GM21423 (cell line): ENCODE data around the gene C5orf46.
"Not testable (repeated sequence)": the region's sequence is repeated elsewhere in the genome, so short reads cannot be mapped to it uniquely, and the experiment has no call there.

ENCODE experiments used
- ATAC-seq: cut with Tn5 transposase; IDR thresholded peaks from one replicate; pipeline ENCODE4 v1.9.1; 2021; ENCODE audit warnings: mild to moderate bottlenecking, moderate library complexity; ENCODE audit not compliant: unreplicated experiment

Gene C5orf46

DNA sequence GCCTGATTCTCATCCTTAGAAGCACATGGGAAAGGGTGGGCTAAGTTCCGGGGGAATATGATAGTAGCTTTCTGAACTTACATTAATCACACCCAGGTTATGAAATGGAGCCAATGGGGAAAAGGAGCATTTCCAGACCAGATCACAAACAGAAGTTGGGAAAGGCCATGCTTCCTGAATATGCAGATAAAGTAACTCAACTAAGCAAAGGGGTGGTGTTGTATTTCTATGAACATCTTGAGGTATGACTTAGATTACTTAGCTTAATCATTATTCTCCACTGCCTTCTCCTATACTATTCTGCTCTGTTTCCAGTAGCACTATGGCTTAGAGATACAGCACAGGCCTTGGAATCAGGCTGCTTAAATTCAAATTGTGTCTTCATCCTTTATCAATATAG lies 10.5 kb downstream of the C5orf46 start:
- ATAC-seq: no peak

DNA sequence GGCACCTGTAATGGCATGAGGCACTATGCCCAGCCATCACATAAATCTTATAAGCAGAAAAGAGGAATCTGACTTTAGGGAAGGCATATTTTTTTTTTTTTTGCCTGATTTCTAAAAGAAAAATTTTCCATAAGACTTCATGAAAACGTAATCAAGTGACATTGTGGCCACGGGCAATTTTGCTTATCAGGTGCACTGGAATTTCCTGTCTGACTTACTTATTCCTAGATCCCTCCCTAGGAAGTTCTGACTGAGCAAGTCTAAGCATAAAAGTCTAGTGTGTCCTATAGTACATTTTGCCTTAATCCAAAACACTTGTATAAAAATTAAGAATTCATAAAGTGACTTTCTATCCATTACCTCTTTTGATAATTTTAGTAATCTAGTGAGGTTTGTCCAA lies 12.5 kb downstream of the C5orf46 start:
- ATAC-seq: no peak

DNA sequence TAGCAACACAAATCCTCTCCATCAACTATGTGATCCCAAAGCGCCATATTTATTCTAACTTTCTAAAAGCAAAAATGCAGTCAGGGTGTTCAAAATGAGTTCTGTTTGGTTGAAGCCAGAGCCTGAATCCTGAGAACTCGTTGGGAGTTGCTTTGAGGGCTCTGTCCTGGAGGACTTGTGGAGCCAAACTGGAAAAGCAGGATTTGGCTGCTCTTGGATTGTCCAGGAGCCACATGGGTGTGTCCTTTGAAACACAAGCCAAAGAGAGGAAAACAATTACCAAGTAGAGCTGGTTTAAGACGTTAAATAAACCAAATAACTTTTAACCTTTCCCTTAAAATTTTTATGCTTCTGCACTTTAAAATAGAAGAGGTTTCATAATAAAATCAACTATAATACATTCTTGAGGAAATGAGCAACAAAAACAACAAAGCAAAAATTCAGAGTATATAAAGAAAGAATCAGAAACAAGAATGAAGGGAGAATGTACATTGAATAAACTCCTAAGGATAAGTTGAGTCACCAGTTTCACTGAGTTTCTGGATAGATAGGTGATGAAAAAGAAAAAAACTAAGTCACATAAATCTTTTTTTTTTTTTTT lies 13.5 kb downstream of the C5orf46 start:
- ATAC-seq: no peak

DNA sequence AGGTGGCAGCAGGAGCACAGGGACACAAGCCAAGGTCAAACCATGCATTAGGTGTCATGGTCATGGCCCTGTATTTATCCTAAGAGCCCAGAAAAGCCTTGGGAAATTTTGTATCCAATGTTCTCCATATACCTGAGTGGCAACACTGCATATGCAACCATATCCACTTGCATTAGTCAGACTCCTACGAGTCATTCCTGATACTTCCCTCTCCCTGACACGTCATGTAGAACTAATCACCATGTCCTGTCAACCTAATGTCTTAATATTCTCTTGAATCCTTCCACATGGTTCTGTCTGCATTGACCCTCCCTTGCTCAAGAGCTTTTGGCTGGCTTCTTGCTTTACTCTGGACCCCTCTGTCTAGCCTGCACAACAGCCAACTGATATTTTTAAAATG lies 18.4 kb downstream of the C5orf46 start:
- ATAC-seq: no peak

DNA sequence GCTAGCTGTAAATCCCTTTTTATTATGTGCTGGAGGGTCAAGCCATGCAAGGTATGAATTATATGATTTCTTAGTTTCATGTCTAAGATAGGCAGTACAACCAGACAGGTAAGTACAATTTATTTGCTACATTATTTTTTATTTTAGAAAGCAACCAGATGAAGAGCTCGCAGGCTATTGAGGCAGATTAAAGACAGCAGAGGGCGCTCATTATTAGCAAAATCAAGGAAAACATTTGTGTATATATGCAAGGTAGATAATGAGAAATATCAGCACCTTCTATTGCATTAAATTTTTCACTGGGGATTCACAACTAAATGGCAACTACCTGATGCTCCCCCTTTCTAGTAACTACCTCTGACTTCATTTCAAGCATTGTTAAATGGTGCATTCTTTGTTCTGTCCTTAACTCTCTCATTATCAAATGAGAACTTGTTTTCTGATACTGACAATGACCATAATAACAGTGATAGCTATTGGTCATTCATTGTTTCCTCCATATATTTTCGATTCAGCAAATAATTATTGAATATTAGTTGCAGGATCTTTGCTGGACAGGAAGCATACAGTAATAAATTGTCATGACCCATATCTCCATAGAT lies 19.2 kb downstream of the C5orf46 start:
- ATAC-seq: no peak

DNA sequence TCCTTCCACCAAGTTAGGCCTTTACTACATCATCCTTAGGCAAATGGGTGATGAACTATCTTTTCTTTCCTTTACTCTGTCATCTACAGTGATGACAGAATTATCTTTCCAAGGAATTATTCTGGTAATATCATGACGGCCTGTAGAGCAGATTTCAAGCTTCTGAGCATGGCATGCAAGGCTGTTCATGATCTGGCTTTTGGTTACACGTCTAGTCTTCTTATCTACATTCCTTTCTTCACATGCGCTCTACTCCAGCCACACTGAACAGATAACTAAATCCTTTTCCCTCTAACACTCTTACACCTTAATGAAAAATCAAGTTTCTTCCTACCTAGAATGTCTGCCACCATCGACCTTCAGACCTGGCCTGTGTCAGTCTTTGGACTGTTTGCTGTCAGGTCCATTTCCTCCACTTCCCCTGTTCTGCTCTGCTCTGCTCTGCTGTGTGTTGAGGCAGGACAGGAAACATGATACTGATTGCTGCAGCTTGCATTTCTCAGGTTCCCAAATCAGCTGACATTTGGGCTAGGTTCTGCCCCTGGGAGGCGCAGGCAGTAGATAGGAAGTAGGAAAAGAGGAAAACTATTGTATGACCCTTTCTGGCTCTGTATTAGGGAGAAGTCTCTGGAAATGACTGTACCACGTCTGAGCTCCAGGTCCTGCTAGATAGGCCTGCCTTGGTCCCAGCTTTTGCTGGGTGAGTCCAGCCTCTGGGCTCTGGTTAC lies 23.6 kb downstream of the C5orf46 start:
- no peak for ATAC-seq

DNA sequence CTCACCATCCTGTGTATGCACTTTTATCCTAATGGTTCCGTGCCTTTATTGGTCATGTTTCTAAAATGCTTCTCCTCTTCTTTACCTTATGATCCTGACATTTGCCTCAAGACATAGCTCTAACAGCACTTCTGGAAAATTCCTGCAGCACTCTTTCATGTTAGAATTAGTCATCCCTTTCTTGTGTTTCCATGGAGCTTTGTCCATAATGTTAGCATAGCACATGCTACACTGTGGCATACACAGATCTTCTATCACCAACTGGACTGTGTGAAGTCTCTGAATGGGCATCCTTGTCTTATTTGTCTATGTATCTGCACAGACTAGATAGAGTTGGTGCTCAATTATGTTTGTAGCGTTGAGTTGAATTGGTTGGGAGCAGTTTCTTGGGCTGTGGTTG lies 25.9 kb downstream of the C5orf46 start:
- ATAC-seq: no peak

DNA sequence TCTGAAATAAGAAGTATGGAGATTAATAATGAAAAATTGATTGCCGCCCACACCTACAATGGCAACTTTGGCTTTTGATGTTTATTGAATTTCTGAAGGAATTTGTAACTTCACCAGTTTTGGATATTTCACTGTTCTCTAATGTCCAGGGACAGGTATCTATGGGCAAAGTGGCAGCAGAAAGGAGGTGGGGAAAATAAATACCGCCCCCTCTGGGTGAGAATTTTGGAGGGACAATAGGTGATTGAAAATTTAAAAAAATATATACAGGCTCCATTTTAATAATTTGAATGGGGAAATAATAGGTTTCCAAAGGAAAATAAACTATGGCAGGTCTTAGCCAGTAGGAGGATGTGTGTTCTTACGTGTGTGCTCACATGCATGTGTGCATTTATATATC lies 26.6 kb downstream of the C5orf46 start:
- no peak for ATAC-seq

DNA sequence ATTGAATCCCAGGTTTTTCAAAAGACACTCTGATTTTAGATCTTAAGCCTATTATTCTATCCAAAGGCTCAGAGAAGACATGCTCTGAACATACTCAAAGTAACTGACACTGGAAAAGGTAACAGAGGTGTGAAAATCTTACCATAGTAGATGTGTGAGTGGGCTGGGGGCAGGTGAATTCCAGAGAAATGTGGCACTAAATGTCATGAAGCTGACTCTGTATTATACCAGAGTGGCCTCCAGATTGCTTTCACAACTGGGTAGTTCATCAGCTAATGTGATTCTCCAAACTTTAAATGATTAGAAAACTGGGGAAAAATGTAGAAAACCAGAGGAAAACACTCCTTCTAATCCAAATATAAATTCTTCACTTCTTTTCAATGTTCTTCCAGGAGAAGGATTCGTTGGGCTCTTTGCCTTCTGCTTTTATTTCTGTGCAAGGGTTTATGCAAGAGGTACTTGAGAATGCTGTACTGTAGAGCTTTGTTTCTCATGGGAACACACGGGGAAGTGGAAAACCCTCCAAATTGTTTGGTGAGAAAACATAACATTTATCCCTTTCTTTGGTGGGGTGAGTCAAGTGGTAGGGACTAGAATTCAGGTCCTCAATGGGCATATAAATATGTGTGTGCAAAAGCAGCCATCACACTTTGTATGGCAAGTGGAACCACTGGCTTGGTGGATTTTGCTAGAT lies 28.1 kb downstream of the C5orf46 start, which contains the start of gene SCGB3A2:
SCGB3A2 (plus strand) TSS at position 646 of the 694 bp plus-strand sequence. CDS start 93 bp downstream, outside the sequence.
- ATAC-seq: no peak

DNA sequence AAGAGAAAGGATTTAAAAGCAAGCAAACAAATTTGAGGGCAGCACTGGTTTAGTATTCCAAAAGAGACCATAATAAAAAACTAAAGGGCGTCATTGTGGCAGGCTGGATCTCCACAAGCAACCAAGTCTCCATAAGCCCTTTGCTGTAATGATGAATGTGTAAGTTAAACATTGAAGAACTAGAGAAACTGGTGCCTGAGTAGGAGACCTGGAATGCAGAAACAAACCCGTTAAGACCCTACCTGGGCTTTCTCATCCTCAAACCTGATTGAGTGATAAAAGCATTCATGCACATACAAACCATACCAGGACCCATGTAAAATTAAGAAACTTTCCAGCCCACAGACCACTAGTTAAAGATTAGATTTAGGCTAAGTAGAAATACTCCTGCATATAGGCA lies 29.7 kb downstream of the C5orf46 start:
- ATAC-seq: no peak

DNA sequence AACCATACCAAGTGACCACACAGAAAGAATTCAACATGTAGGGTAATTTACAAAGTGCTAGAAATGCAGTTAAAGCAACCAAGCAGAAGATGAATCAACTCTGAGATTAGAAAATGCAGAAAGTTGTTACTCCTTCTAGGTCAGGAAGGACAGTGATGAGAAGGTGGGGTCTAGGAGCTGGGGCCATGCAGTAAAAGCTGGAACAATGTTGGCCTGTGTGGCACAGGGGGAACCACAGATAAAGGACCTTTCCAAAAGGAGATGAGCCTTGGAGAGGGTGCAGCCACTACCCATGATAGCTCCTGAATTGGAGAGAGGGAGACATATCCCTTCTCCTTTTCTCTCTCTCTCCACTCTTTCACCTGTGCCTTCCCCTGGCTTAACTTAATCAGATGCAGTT lies 30.2 kb downstream of the C5orf46 start:
- ATAC-seq: no peak

DNA sequence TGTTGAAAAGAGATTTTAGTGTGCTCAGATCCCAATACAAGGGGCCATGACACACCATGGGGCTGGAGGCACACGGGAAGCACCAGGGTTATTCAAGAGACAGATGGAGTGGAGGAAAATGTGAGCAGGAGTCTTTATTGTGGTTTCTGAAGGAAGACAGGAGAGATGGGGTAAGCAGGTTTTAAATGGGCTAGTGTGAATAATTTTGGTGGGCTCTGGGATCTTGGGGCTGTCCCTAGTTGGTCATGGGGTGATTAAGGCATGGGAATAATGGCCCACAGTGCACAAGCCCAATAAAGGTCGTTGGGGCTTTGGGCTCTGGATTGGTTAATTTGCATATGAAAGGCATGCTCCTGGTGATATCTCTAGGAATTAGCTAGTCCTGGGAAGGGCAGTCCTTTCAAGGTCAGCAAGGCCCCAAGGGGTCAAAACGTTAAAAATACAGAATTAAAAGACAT lies 31.4 kb downstream of the C5orf46 start:
- no peak for ATAC-seq

DNA sequence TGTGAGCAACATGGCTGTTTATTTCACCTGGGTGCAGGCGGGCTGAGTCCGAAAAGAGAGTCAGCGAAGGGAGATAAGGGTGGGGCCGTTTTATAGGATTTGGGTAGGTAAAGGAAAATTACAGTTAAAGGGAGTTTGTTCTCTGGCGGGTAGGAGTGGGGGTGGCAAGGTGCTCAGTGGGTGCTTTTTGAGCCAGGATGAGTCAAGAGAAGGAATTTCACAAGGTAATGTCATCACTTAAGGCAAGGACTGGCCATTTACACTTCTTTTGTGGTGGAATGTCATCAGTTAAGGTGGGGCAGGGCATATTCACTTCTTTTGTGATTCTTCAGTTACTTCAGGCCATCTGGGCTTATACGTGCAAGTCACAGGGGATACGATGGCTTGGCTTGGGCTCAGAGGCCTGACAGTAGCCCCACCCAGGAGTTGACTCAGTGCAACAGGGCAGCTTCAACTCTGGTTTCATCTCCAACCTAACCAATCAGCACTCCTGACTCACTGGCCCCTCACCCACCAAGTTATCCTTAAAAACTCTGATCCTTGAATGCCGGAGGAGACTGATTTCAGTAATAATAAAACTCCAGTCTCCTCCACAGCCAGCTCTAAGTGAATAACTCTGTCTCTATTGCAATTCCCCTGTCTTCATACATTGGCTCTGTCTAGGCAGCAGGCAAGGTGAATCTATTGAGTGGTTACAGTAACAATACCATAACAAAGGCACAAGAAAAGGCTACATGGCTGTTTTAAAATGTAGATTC lies 32.0 kb downstream of the C5orf46 start:
- ATAC-seq: not testable (repeated sequence)

DNA sequence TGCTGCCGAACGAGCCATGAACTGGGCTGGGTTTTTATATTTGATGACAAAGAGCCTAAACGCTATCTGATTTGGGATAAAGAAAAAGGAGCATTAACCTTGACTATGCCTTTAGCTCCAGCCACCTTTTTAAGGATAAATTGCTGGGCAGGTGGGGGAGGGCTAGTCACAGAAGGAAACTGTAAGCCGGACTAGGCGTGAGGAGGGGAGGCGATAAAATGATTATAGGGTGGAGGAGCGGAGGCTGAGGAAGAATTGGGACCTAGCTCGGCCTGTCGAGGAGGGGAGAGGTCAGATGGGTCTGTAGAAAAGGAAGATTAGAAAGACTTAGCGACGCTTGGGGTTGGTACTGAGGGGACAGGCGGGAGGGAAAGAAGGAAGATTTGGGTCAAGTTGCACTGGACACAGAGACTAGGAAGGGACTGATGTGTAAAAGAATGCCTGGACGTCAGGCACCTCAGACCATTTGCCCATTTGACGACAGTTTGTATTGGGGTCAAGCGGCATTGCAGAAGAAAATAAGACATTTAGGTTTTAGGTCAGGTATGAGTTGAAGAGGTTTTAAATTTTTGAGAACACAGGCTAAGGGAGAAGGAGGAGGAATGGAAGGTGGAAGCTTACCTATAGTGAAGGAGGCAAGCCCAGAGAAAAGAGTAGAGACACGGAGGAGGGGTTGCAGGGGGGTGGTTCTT lies 33.4 kb downstream of the C5orf46 start:
- not testable (repeated sequence) for ATAC-seq

DNA sequence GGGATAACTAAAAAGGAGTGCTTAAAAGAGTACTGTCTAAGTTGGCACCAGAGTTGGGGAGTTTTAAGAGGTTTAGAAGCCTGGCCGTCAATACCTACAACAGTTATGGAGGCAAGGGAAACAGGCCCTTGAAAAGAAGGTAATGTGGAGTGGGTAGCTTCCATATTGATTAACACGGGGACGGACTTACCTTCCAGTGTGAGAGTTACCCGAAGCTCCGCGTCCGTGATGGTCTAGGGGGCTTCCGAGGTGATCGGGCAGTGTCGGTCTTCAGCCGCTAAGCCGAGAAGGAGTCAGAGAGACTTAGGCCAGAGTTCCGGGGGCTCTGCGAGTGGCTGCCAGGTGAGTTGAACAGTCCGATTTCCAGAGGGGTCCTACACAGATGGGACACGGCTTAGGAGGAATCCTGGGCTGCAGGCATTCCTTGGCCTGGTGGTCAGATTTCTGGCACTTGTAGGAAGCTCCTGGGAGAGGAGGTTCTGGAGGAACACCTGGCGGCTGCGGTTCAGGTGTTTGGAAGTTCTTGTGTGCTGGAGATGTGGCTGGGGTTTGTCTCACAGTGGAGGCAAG lies 34.3 kb downstream of the C5orf46 start:
- ATAC-seq: not testable (repeated sequence)

DNA sequence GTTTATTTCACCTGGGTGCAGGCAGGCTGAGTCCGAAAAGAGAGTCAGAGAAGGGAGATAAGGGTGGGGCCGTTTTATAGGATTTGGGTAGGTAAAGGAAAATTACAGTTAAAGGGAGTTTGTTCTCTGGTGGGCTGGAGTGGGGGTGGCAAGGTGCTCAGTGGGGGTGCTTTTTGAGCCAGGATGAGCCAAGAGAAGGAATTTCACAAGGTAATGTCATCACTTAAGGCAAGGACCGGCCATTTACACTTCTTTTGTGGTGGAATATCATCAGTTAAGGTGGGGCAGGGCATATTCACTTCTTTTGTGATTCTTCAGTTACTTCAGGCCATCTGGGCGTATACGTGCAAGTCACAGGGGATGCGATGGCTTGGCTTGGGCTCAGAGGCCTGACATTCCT lies 36.4 kb downstream of the C5orf46 start:
- ATAC-seq: not testable (repeated sequence)

DNA sequence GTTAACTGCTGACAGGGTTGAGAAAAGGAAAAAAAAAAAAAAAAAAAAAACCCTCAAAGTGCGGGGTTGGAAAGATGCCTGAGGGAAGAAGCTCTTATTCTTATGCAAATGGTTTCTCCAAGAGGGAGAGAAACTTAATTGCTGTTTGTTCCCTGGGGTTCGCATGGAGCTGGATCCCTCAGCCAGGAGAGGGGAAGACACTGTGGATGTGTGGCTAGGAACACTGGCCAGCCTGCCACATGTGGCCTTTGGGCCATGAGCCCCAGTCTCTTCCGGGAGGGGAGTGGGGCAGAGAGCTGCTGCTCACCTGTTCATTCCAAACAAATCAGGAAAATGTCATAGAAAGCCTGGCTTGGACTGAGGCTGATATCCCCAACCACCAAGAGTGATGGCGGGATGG lies 37.2 kb downstream of the C5orf46 start:
- no peak for ATAC-seq

DNA sequence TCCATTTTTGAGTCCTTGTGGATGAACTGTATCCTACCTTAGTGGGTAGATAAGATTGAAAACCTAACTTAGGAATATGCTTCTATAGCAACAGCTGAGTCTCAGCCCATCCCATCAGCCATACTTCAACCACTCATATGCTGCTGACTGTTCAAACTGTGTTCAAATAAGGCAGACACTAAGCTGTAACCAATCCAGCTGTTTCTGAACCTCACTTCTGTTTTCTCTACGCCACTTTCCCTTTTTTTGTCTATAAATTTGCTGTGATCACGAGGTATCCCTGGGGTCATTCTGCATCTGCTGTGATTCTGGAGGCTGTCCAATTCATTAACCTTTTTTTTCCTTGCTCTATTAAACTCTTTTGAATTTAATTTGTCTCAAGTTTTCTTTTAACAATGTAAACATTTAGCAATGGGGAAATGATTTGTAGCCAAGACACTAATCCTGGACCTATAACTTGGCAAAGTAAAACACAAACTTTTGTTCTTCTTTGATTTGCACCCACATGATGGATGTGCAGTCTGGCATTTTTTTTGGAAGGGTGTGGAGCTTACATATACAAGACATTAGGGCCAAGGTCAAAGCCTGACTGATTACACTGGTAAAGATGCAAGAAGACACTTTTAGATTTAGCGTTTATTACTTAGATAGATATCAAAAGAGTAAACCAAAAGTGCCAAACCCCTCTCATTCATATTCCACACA lies 42.7 kb downstream of the C5orf46 start:
- no peak for ATAC-seq

DNA sequence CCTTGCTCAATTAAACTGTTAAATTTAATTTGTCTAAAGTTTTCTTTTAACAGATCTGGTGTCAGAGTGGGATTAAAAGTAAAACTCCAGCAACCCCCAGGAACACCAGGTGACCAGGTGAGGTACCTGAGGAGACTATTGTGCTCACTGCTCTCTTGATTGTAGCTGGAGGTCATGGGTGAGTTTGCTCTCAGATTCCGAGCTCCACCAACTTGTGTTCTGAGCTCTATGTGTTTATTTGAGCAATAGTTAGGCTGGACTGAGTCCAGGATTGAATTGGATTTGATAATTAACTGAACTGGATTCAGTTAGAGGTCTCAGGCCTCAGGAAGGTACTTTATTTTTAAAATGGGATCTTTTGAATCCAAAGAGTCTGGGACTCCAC lies 45.7 kb downstream of the C5orf46 start:
- no peak for ATAC-seq
